NCI-H2227 (cell line): ENCODE data around the gene SMIM38.

Source experiments
- DNase-seq: peaks from one replicate; lab custom pipeline; 2025; ENCODE audit not compliant: unreplicated experiment; lab: John Stamatoyannopoulos, UW

The SMIM38 gene

DNA sequence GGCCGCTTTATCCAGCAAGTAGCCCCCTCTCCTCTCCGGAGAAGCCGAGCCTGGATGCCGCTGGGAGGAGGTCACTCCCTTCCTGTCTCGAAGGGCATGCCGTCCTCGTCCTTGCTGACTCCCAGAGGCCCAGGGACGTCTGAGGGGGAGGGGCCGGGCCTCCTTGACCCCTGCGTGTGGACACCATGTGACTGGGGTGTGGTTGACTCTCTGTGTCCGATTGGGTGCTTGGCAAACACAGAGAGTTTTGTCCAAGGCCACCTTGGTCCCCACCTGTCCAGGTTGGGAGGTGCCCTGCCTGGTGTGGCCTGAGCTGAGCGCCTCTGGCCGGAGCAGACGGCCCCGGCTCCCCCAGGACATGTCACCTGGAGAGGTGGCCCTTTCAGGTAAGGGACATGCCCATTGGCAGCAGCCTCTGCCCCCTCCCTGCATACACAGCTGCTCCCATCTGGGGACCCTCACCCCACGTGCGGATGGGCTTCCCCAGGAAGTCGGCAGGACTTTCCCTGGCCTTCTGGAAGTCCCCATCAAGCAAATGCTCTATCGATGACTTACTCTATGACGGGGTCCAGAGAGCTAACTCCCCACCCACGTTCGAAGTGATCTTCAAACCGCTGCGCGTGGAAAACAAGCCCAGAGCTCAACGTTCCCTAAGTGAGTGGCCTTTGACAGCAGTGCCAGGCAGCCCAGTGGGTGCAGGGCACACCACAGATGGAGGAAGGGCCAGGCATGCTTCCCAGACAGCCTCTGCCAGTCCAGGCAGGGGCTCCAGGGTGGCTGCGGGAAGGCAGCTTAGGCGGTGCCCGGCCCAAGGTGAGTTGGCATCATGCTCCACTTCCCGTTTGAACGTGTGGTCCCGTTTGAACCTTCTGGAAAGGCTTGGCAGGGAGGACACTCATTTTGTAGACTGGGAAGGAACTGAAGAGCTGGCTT lies at the start of gene SMIM38:
Gene SMIM38, plus strand, starts transcription at position 634 of the 933 bp plus-strand sequence. CDS start 1,912 bp downstream, outside the sequence.
- no peak for DNase-seq

DNA sequence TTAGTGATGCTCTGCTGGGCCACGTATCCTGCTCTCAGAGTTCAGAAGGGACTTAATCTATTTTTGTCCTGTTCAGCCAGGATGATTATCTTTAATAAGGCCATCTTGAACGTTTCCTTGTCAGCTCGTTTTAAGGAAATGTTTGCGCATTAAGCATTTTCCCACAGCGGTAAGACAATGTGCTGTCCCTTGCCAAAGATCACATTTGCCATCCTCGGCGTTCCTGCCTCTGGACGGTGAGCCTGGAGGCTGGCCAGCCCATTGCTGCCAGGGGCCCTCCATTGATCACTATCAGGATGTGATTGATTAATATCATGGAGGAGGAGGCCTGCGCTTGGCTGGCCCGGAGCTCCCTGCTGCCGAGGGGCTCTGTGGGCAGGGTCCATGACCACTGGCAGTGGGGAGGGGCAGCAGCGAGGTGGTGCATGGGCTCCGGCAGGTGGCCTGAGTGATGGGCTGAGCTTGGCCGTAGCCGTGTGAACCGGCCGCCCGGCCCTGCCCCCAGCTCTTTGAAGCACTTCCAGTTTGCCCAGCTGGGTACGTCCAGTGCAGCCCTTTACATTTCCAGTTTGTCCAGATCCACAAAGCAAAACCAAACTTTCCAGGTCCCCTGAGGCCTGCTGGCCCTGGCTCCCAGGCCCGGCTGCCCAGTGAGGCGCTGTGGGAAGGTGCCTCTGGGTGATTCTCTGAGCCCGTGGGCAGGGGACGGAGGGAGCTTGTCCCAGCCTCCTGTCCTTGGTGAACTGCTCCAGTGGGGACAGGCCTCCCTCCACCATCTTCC lies 49.5 kb upstream of the SMIM38 start:
- DNase-seq, result no peak

DNA sequence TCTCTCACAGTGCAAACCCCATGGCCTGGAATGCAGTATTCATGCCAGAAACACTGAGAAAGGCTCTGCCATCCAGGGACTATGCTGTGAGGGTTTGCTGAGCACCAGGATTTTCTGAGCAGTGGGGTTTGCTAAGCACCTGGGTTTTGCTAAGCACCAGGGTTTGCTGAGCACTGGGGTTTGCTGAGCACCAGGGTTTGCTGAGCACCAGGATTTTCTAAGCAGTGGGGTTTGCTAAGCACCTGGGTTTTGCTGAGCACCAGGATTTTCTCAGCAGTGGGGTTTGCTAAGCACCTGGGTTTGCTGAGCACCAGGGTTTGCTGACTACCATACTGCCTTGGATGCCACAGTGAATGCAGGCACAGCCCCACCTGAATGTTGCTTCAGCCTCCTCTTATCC lies 48.3 kb upstream of the SMIM38 start:
- DNase-seq, result no peak

DNA sequence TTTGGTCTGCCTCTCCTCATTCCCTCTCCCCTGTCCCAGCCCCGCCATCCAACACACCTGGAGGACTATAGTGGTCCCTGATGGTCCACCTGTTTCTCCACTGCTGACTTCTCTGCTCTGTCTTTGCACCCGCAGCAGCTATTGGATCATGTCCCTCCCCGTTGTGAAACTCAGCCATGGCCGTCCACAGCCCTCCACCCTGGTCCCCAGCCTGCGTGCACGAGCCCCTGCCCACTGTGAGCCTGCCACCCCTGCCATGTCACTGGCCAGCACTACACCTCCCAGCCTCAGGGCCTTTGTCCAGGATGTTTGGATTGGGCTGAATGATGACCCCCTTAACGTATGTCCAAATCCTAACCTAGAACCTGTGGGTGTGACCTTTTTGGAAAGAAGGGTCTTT lies 47.7 kb upstream of the SMIM38 start:
- DNase-seq, result no peak

DNA sequence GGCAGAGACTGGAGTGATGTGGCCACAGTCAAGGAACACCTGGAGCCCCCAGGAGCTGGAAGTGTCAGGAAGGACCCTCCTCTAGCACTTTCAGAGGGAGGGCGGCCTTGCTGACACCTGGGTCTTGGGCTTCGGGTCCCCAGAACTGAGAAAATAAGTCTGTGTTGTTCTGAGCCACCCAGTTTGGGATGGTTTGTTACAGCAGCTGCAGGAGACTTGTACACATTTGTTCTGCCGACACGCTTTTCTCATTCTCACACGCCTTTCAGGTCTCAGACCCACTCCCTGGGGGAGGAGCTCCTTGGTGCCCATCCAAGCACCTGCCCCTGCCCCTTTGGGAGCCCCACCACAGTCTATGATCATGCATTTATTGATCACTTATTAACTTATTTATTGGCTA lies 47.2 kb upstream of the SMIM38 start:
- no peak for DNase-seq

DNA sequence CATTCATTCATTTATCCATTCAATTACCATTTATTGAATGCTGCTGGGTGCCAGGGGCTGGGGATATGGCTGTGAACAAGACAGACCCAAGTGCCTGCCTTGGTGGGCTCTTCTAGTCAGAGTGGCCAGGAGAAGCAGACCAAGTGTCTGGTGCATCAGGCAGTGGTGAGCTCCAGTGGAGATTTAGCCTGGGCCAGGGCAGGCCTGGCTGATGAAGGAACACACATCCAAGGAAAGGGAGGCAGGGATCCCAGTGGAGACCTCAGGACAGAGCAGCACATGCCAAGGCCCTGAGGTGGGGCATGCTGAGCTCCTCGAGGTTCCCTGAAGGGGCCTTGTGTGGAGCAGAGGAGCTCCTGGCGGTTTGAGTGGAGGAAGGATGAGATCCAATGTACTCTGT lies 46.6 kb upstream of the SMIM38 start:
- no peak for DNase-seq

DNA sequence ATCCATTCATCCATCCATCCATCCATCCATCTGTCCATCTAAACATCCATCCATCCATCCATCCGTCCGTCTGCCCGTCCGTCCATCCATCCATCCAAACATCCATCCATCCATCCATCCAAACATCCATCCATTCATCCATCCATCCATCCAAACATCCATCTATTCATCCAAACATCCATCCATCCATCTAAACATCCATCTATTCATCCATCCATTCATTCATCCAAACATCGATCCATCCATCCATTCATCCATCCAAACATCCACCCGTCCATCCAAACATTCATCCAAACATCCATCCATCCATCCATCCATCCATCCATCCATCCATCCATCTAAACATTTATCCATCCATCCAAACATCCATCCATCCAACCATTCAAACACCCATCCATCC lies 45.3 kb upstream of the SMIM38 start:
- no peak for DNase-seq

DNA sequence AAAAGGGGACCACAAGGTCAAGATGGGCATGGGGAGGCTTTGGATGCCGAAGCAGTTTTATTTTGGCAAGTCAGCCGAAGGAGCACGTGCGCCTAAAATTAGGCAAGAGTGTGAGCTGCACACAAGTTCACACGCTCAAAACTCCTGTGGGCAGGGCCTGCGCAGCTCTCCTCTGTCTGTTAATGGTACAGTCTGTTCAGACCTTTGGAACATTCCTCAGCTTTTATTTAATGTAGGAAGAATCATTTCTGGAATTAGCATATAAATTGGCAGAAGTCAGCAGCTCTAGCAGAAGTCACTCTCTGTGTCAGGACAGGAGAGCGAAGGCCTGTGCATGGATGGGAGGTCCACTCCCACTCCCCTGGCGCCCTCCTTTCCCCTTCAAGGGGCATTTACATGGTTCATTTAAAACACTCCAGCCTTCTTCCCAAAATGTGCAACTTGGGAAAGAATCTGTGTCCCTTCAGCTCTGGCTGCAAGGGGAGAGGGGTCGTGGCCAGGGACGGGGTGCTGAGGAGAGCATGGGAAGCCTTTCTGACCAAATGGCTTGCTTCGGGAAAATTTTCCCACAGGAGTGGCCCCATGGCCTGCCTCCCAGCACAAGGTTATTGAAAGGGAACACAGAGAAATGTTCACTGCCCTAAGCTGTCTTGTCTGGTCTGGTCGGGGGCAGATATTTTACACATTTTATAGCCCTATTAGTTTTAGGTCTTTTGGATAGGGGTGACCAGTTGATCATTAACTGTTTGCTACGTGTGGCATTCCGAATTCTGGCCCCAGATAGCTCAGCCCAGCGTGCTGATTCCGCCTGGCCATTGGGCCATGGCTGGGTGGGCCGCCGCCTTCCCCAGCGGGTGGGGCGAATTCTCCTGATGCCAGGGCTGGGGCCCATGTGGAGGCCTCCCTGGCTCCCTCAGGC lies 43.9 kb upstream of the SMIM38 start:
- DNase-seq, result no peak

DNA sequence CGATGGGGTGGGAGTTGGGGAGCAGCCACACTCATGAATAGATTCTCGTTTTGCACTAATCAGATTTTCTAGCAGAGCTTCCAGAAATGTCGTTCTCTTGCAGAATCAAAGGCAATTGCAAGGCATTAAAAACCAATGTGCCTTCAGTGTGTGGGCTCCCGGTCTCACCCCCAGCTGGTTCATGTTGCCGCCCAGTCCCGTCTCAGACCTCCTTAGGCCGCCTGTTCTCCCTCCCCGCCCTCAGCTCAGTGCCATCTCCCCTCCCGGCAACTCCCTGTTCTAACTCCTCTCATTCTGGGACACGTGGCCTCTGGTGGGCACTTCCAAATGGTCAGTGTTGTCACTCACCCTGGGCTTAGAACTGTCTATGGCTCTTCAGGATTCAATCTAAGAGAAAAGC lies 42.5 kb upstream of the SMIM38 start:
- no peak for DNase-seq

DNA sequence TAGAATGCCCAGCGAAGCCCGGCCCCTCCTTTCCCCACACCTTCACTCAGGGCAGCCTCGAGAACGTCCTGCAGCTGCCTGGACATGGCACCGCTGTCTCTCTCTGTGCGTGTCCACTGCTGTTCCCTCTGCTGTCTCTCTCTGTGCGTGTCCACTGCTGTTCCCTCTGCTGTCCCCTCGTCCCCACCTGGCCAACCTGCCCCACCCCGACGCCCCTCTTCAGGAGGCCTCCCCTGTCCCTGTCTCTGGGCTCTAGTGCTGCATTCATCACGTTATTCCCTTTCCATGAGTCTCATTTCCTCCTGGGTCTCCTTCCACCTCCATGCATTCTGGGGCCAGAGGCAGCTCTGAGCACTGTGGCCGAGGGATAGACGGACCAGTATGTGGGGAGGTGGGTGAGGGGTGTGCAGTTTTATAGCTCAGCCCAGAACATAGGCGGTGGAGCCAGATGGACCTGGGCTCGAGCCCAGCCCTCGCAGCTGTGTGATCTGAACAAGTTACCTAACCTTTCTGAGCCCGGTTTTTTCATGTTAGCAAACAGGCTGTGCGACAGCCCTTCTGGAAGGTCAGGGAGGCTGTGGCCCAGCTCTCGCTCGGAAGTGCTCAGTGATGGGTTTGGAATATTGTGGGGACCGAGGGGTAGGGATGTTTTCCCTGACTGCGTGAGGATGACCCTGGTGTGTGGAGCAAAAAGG lies 41.9 kb upstream of the SMIM38 start:
- DNase-seq, result no peak

DNA sequence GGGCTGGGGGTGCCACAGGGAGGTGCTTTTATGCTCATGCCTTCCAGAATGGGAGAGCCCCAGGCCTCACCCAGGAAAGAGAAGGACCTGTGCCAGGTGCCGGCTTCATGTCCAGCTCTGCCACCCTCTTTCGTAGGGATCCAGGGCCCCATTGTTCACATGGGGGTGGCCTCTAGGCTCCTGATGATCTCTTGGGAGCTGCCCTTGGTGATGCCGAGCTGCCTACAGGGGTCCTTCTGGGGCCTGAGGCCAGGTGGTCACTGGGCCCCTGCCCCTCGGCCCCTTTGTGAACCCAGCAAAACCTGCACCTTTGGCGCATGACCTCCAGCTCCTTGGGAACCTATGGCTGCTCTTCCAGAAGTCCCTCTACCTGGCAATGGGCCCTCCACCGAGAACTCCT lies 41.4 kb upstream of the SMIM38 start:
- DNase-seq, result no peak

DNA sequence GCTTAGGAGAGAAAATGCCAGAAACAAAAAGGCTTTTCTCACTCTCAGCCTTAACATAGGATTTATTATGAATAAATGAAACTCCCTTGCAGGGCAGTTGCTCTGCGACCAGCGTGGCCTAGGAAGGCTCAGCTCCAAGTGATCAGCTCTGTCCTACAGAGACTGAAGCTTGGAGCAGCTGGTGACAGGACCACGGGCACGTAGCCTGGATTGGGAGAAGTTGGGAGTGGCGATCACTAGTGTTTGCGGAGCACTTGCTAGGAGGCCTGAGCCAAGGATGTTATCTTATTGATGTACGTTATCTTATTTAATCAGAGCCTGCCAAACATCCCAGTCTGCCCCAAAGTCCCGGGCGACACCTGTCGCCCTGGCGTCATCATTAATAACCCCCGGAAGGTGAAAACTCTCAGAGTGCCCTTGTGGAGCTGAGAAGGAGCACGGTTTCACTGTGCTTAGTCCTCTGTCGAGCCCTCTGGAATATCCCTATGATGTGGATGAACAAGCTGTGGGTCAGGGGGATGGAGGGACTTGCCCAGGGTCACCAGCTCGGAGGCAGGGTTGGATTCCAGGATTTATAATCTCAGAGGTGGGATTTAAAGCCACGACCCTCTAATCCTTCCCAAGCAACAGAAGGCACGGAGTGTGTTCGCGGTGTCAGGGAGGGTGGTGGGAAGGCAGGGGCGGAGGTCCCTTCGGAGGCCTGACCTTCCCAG lies 40.8 kb upstream of the SMIM38 start:
- no peak for DNase-seq

DNA sequence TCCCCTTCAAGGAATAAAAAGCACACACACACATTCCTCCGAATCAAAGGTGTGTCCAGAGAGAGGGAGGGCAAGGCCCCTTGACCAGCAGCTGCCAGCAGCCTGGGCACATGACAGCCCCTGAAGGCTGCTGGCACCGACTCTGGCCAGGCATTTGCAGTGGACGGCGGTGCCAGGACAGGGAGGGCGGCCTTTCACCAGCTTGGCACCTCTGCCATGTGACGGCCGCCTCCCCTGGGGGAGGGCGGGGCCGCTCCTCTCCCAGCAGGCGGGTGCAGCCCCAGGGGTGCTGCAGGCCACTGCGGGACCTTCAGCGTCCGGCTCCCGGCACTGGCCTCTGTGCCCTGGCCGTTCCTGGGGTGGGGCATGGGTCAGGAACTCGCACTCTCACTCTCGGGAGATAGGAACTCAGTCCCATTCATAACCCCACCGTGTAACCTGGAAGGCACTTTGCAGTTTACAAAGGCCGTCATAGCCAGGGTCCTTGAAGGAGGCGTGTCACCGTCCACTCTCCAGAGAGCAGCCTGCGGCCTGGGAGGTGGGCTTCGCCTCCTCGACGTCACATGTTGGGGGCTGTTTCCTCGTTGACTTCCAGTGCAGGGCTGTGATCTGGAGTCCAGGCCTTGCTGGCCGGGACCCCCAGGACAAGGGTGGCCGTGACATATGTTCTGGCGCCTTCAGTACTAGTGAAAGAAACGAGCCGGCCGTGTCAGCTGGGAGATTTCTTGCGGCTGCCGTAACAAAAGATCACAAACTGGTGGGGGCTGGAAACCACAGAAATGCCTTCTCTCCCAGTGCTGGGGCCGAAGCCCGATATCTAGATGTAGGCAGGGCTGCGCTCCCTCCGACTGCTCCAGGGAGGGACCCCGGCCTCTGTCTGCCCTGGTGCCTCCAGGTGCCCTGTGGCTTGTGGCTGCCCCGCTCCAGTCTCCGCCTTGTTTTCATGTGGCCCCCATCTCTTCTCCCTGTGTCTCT lies 39.9 kb upstream of the SMIM38 start:
- DNase-seq, result no peak

DNA sequence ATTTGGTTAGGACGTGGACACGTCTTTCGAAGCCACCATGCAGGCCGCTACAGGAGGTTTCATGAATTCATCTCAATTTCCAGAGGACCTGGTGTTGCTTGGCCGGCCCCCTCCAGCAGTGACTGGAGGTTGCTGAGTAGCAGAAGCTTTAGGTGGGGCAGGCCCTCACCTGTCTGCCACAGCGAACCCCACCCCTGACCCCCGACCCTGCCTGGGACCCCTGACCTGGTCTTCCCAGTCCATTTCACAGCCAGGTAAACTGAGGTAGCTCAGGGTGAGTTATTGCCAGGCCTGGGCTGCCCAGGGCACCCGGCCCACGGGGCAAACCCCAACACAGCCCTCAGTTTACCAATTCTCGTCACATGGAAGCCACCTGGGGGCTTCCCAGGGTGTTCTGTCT lies 39.1 kb upstream of the SMIM38 start:
- DNase-seq, result no peak

DNA sequence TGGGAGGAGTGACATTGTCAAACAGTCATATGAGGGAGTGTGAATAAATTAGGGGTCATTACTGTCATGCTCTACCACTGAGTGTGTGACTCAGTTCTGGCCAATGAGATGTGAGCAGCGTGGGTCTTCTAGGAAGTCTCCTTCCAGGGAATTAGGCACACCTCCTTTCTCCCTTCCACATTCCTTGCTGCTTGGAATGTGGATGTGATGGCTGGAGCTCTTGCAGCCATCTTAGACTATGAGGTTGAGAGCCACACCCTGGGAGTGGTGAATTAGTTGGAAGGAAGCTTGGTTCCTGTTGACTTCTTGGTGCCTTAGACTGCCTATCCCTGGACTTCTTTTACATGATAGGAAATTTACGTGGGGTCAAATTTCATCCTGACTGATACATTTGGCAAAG lies 36.5 kb upstream of the SMIM38 start:
- DNase-seq, result no peak

DNA sequence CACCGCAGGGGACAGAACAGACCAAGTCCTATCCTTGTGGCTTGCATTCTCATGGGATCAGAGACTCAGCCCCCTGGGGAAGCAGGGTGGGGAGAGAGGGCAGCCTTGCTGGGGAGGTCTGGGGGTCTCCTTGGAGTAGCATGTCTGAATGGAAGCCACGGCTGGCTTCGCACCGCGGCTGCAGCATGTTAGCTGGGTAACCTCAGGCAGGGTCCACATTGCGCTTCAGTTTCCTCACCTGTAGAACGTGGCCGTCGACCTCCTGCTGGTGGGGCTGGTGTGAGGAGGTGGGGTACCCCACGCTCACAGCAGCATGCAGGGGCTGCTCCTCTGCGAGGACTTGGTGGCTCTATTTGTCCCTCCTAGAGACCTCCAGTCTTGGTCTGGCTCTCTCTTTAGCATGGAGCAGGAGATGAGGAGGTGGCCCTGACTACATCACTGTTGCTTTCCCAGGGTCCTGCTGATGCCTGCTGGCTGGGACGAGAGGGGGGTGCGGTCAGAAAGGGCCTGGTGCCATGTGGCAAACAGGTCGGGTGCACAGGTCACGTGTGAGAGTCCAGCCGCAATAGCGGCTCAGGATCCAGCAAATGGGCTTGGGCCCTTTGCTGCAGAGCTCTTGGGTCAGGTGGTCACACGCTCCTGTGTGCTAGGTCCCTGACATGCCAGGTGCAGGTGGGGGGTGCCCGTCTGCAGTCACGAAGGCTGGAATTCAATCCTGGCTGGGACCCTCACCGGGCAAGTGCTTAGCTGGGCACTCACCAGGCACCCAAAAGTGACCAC lies 35.4 kb upstream of the SMIM38 start:
- no peak for DNase-seq

DNA sequence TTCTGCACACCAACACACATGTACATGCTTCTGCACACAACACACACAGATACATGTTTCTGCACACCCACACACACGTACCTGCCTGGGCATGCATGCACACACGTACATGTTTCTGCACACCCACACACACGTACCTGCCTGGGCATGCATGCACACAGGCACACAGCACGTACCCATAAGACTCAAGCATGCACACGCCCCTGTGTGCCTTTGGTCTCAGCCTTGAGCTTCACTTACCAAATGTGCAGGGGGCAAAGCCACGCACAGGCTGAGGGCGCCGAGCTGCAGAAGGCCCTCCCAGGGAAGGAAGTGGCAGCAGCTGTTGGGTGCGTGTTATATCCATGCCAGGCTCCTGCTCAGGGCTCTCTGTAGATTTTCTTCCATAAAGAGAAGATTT lies 34.7 kb upstream of the SMIM38 start:
- DNase-seq, result no peak
